ENCODE data around the gene EVI2B.
"Not testable (repeated sequence)": the region's sequence is repeated elsewhere in the genome, so short reads cannot be mapped to it uniquely, and the experiment has no call there.

Gene EVI2B

GRCh38 chr17:31272236-31272635, 41.6 kb downstream of the EVI2B start:
- DNase-seq (ENCODE audit: low read depth) = no peak

GRCh38 chr17:31269578-31269983, 44.3 kb downstream of the EVI2B start:
- DNase-seq (ENCODE audit: low read depth) = peak; percentile 97

GRCh38 chr17:31269036-31269577, 44.7 kb downstream of the EVI2B start:
- DNase-seq (ENCODE audit: low read depth) = no peak

GRCh38 chr17:31266042-31266441, 47.8 kb downstream of the EVI2B start:
- no peak for DNase-seq (ENCODE audit: low read depth)

GRCh38 chr17:31262923-31263322, 50.9 kb downstream of the EVI2B start:
- not testable (repeated sequence) for DNase-seq (ENCODE audit: low read depth)

GRCh38 chr17:31261601-31262000, 52.3 kb downstream of the EVI2B start:
- DNase-seq (ENCODE audit: low read depth) = no peak

- no peak for DNase-seq (ENCODE audit: low read depth)
These were observed 53.7 kb downstream of the EVI2B start for GRCh38 chr17:31260151-31260550.

- no peak for DNase-seq (ENCODE audit: low read depth)
These were observed 56.9 kb downstream of the EVI2B start for GRCh38 chr17:31256936-31257335.

DNA sequence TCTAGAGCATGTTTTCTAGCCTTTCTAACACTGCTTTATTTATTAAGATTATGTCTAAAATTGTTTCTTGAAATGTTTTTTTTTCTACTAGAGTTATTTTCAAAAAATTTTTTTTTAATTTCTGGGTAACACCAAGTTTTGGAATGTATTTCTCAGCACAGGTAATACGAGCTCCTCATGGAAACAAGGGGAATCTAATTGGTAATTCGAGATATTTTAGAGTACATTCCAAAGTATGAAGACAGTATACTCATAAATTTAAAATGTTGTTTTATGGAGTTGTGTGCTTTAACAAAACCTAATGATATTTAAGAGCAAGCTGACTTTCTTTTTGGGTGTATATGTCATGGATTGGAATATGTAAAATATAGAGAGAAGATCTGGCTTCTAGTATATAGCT, 59.2 kb downstream of the EVI2B start:
- DNase-seq (ENCODE audit: low read depth) = no peak

Measured in HS-5 (cell line).